ENCODE measurements around the gene MLLT6.

MLLT6 gene

GRCh38 chr17:38732376-38733281 lies 27.6 kb downstream of the MLLT6 start:
- TF ChIP-seq POLR2A (IDR thresholded peaks at IDR 0.05; ENCODE audit: low read depth, low read length), result no peak
- FAIRE-seq (no peak), DNase-seq (ENCODE audit: insufficient read length, low spot score) (no peak)

- TF ChIP-seq POLR2A (IDR thresholded peaks at IDR 0.05; ENCODE audit: low read depth, low read length), result no peak
- no peak for FAIRE-seq
These were observed 28.4 kb downstream of the MLLT6 start for GRCh38 chr17:38733282-38733981.

GRCh38 chr17:38733982-38734973 lies 29.2 kb downstream of the MLLT6 start:
- TF ChIP-seq POLR2A (IDR thresholded peaks at IDR 0.05; ENCODE audit: low read depth, low read length), result no peak
- FAIRE-seq, result no peak
- DNase-seq (ENCODE audit: insufficient read length, low spot score), result no peak

More at GRCh38 chr17:38733282-38733981, 28.4 kb downstream of the MLLT6 start:
- DNase-seq (ENCODE audit: insufficient read length, low spot score), result no peak

- TF ChIP-seq POLR2A (IDR thresholded peaks at IDR 0.05; ENCODE audit: low read depth, low read length), result no peak
- DNase-seq (ENCODE audit: insufficient read length, low spot score) (peak; percentile 67), FAIRE-seq (no peak)
These were observed 30.3 kb downstream of the MLLT6 start for GRCh38 chr17:38735161-38735997.

GRCh38 chr17:38738007-38738662 lies 33.1 kb downstream of the MLLT6 start:
- DNase-seq (ENCODE audit: insufficient read length, low spot score) (no peak), FAIRE-seq (no peak)
- no peak for TF ChIP-seq POLR2A (IDR thresholded peaks at IDR 0.05; ENCODE audit: low read depth, low read length)

- no peak for TF ChIP-seq POLR2A (IDR thresholded peaks at IDR 0.05; ENCODE audit: low read depth, low read length)
- no peak for DNase-seq (ENCODE audit: insufficient read length, low spot score)
- no peak for FAIRE-seq
These were observed 33.6 kb downstream of the MLLT6 start for GRCh38 chr17:38738686-38739085.

GRCh38 chr17:38739305-38739704 lies 34.2 kb downstream of the MLLT6 start:
- no peak for FAIRE-seq
- no peak for DNase-seq (ENCODE audit: insufficient read length, low spot score)
- TF ChIP-seq POLR2A (IDR thresholded peaks at IDR 0.05; ENCODE audit: low read depth, low read length), result no peak

GRCh38 chr17:38740044-38740443 lies 35.0 kb downstream of the MLLT6 start:
- DNase-seq (ENCODE audit: insufficient read length, low spot score) (no peak), FAIRE-seq (no peak)
- TF ChIP-seq POLR2A (IDR thresholded peaks at IDR 0.05; ENCODE audit: low read depth, low read length), result no peak

- TF ChIP-seq POLR2A (IDR thresholded peaks at IDR 0.05; ENCODE audit: low read depth, low read length), result no peak
- FAIRE-seq (no peak), DNase-seq (ENCODE audit: insufficient read length, low spot score) (no peak)
These were observed 35.7 kb downstream of the MLLT6 start for GRCh38 chr17:38740806-38741205.

GRCh38 chr17:38741461-38741860 lies 36.4 kb downstream of the MLLT6 start:
- FAIRE-seq (no peak), DNase-seq (ENCODE audit: insufficient read length, low spot score) (no peak)
- TF ChIP-seq POLR2A (IDR thresholded peaks at IDR 0.05; ENCODE audit: low read depth, low read length), result no peak

GRCh38 chr17:38741921-38742410 lies 36.9 kb downstream of the MLLT6 start:
- no peak for DNase-seq (ENCODE audit: insufficient read length, low spot score)
- TF ChIP-seq POLR2A (IDR thresholded peaks at IDR 0.05; ENCODE audit: low read depth, low read length), result no peak
- no peak for FAIRE-seq

All from H54 (cell line).